ENCODE results near the gene BUB1B.
A peak's percentile ranks its signal among the peaks of the same experiment; 100 is the strongest.

The BUB1B gene

GRCh38 chr15:40157778-40158447, 3.0 kb upstream of the BUB1B start:
- H3K4me3 ChIP-seq (ENCODE audit: low read depth in 1 of 2, low read length in 2 of 2) = no peak overlapping the region
- H3K4me1 ChIP-seq (ENCODE audit: insufficient read depth, low read length) = peaks cover 21% of the 10 kb centered on the region
- no peak overlapping the region for H3K9ac ChIP-seq (ENCODE audit: low read depth, low read length)
- H4K20me1 ChIP-seq (ENCODE audit: insufficient read depth, low read length) = peaks cover 8% of the 10 kb centered on the region; the same call in 1 of the 2 replicates
- peaks cover 15% of the 10 kb centered on the region for H3K36me3 ChIP-seq (ENCODE audit: insufficient read depth, low read length)
- no peak for ATAC-seq (ENCODE audit: insufficient read depth, low read depth)
- no peaks in the 10 kb centered on the region for H3K27me3 ChIP-seq (ENCODE audit: insufficient read depth, low read length, poor library complexity)
- no peaks in the 10 kb centered on the region for H3K9me3 ChIP-seq (ENCODE audit: insufficient read depth, low read length, severe bottlenecking)
- no peak overlapping the region for H3K4me2 ChIP-seq (ENCODE audit: insufficient read depth, low read length)
- peak overlapping the region; percentile 37 for H2AFZ ChIP-seq (ENCODE audit: low read depth, low read length)
- H3K79me2 ChIP-seq (ENCODE audit: insufficient read depth, low read length) = peaks cover 22% of the 10 kb centered on the region
- TF ChIP-seq, protein P1, sequence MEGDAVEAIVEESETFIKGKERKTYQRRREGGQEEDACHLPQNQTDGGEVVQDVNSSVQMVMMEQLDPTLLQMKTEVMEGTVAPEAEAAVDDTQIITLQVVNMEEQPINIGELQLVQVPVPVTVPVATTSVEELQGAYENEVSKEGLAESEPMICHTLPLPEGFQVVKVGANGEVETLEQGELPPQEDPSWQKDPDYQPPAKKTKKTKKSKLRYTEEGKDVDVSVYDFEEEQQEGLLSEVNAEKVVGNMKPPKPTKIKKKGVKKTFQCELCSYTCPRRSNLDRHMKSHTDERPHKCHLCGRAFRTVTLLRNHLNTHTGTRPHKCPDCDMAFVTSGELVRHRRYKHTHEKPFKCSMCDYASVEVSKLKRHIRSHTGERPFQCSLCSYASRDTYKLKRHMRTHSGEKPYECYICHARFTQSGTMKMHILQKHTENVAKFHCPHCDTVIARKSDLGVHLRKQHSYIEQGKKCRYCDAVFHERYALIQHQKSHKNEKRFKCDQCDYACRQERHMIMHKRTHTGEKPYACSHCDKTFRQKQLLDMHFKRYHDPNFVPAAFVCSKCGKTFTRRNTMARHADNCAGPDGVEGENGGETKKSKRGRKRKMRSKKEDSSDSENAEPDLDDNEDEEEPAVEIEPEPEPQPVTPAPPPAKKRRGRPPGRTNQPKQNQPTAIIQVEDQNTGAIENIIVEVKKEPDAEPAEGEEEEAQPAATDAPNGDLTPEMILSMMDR (IDR thresholded peaks at IDR 0.05; ENCODE audit: borderline replicate concordance, extremely low read depth, low read length, poor library complexity, severe bottlenecking) = no peak
- no peak for TF ChIP-seq EZH2 (IDR thresholded peaks at IDR 0.05; ENCODE audit: borderline replicate concordance, low read depth, low read length, severe bottlenecking)
- H3K27ac ChIP-seq (ENCODE audit: low read length) = no peak overlapping the region
- no peak for DNase-seq

GRCh38 chr15:40160021-40160420, 848 bp upstream of the BUB1B start:
- TF ChIP-seq, protein P1 (IDR thresholded peaks at IDR 0.05; ENCODE audit: borderline replicate concordance, extremely low read depth, low read length, poor library complexity, severe bottlenecking) = no peak
- no peak for TF ChIP-seq EZH2 (IDR thresholded peaks at IDR 0.05; ENCODE audit: borderline replicate concordance, low read depth, low read length, severe bottlenecking)
- peak overlapping the region in 1 of 2 experiments; percentile 79; a peak in 1 of 4 replicates for H3K4me3 ChIP-seq (ENCODE audit: low read depth in 1 of 2, low read length in 2 of 2)
- no peak overlapping the region; the same call in 1 of the 2 replicates for H3K9ac ChIP-seq (ENCODE audit: low read depth, low read length)
- H3K79me2 ChIP-seq (ENCODE audit: insufficient read depth, low read length) = peaks cover 43% of the 10 kb centered on the region
- peak overlapping the region; percentile 89 for H3K4me2 ChIP-seq (ENCODE audit: insufficient read depth, low read length)
- peak overlapping the region; percentile 80 for H2AFZ ChIP-seq (ENCODE audit: low read depth, low read length)
- peaks cover 34% of the 10 kb centered on the region for H3K36me3 ChIP-seq (ENCODE audit: insufficient read depth, low read length)
- no peaks in the 10 kb centered on the region for H3K9me3 ChIP-seq (ENCODE audit: insufficient read depth, low read length, severe bottlenecking)
- H3K27me3 ChIP-seq (ENCODE audit: insufficient read depth, low read length, poor library complexity) = no peaks in the 10 kb centered on the region
- no peak for ATAC-seq (ENCODE audit: insufficient read depth, low read depth)
- no peak for DNase-seq
- peaks cover 21% of the 10 kb centered on the region; the same call in 1 of the 2 replicates for H4K20me1 ChIP-seq (ENCODE audit: insufficient read depth, low read length)
- H3K4me1 ChIP-seq (ENCODE audit: insufficient read depth, low read length) = peaks cover 41% of the 10 kb centered on the region
- H3K27ac ChIP-seq (ENCODE audit: low read length) = peak overlapping the region; percentile 95

- DNase-seq (peak; percentile 23), ATAC-seq (ENCODE audit: insufficient read depth, low read depth) (peak; percentile 38)
- Histone ChIP-seq H4K20me1 (ENCODE audit: insufficient read depth, low read length) (peaks cover 24% of the 10 kb centered on the region; the same call in 1 of the 2 replicates), H3K4me2 (ENCODE audit: insufficient read depth, low read length) (peak overlapping the region; percentile 89), H3K79me2 (ENCODE audit: insufficient read depth, low read length) (peaks cover 61% of the 10 kb centered on the region), H2AFZ (ENCODE audit: low read depth, low read length) (peak overlapping the region; percentile 80; the same call in 1 of the 2 replicates), H3K27me3 (ENCODE audit: insufficient read depth, low read length, poor library complexity) (no peaks in the 10 kb centered on the region), H3K4me1 (ENCODE audit: insufficient read depth, low read length) (peaks cover 48% of the 10 kb centered on the region), H3K27ac (ENCODE audit: low read length) (peak overlapping the region; percentile 95), H3K4me3 (ENCODE audit: low read depth in 1 of 2, low read length in 2 of 2) (peak overlapping the region; percentile 79 to 91), H3K9ac (ENCODE audit: low read depth, low read length) (peak overlapping the region; percentile 81), H3K36me3 (ENCODE audit: insufficient read depth, low read length) (peaks cover 52% of the 10 kb centered on the region), H3K9me3 (ENCODE audit: insufficient read depth, low read length, severe bottlenecking) (no peaks in the 10 kb centered on the region)
- TF ChIP-seq, protein P1 (IDR thresholded peaks at IDR 0.05; ENCODE audit: borderline replicate concordance, extremely low read depth, low read length, poor library complexity, severe bottlenecking) = no peak
- no peak for TF ChIP-seq EZH2 (IDR thresholded peaks at IDR 0.05; ENCODE audit: borderline replicate concordance, low read depth, low read length, severe bottlenecking)
Observed at GRCh38 chr15:40161693-40162391, 973 bp downstream of the BUB1B start.
